ENCODE results near the gene BCL2. TPM values are rescaled to one million over a fixed set of nuclear protein-coding genes. Genes with fewer than 3 reads are reported as not detected.

The BCL2 gene
- total RNA-seq, 4 donors from 2014 or later: 14.3 to 34.8 (median 23.5) TPM

- intact Hi-C loops (cut with DNase I; ENCODE audit: low total_unique reads) (no loop called here), in situ Hi-C loops (cut with MboI; ENCODE audit: low pct_ligation_motif_present in 1 of 4, low pct_unique_long_range_greater_than_20kb in 1 of 4, low sequenced_read_pairs in 3 of 4) (no loop called here)
- 91 to 92% methylated on average over 5 of the region's 5 CpGs for WGBS, 2 donors (ENCODE audit: low coverage in 1 of 2)
- Histone ChIP-seq H3K27me3 (no peaks in the 10 kb centered on the region), H3K36me3 (no peaks in the 10 kb centered on the region), H3K9me3 (no peaks in the 10 kb centered on the region), H3K4me3 (no peak overlapping the region), H3K27ac (no peak overlapping the region), H3K4me1 (peaks cover 10 to 28% (median 17%) of the 10 kb centered on the region in 4 donors)
- DNase-seq: no peak
- TF ChIP-seq POLR2A (IDR thresholded peaks at IDR 0.05) (no peak), POLR2AphosphoS5 (IDR thresholded peaks at IDR 0.05) (no peak), CTCF (IDR thresholded peaks at IDR 0.05) (no peak), EP300 (IDR thresholded peaks at IDR 0.05; ENCODE audit: low read depth) (no peak)
Observed at GRCh38 chr18:63151539-63151938, 168.0 kb downstream of the BCL2 start.

GRCh38 chr18:63150942-63151421 lies 168.6 kb downstream of the BCL2 start:
- intact Hi-C loops (cut with DNase I; ENCODE audit: low total_unique reads): no loop called here
- Histone ChIP-seq H3K27me3 (no peaks in the 10 kb centered on the region), H3K9me3 (no peaks in the 10 kb centered on the region), H3K27ac (no peak overlapping the region), H3K4me1 (peaks cover 5 to 22% (median 13%) of the 10 kb centered on the region in 4 donors), H3K4me3 (no peak overlapping the region), H3K36me3 (no peaks in the 10 kb centered on the region)
- no peak for TF ChIP-seq POLR2A (IDR thresholded peaks at IDR 0.05)
- TF ChIP-seq CTCF (IDR thresholded peaks at IDR 0.05): no peak
- WGBS, 2 donors (ENCODE audit: low coverage in 1 of 2): 83 to 85% methylated on average over 4 of the region's 4 CpGs
- DNase-seq: no peak
- in situ Hi-C loops (cut with MboI; ENCODE audit: low pct_ligation_motif_present in 1 of 4, low pct_unique_long_range_greater_than_20kb in 1 of 4, low sequenced_read_pairs in 3 of 4): no loop called here

GRCh38 chr18:63150326-63150725 lies 169.2 kb downstream of the BCL2 start:
- H3K4me1 ChIP-seq: peaks cover 5 to 17% (median 11%) of the 10 kb centered on the region in 4 donors
- no peaks in the 10 kb centered on the region for H3K27me3 ChIP-seq
- no peak overlapping the region for H3K27ac ChIP-seq
- 73 to 91% methylated on average over 5 to 8 of the region's 8 CpGs for WGBS, 2 donors (ENCODE audit: low coverage in 1 of 2)
- no peak for TF ChIP-seq EP300 (IDR thresholded peaks at IDR 0.05; ENCODE audit: low read depth)
- no peak for TF ChIP-seq POLR2A (IDR thresholded peaks at IDR 0.05)
- TF ChIP-seq CTCF (IDR thresholded peaks at IDR 0.05): no peak
- TF ChIP-seq POLR2AphosphoS5 (IDR thresholded peaks at IDR 0.05): no peak
- in situ Hi-C loops (cut with MboI; ENCODE audit: low pct_ligation_motif_present in 1 of 4, low pct_unique_long_range_greater_than_20kb in 1 of 4, low sequenced_read_pairs in 3 of 4) (no loop called here), intact Hi-C loops (cut with DNase I; ENCODE audit: low total_unique reads) (no loop called here)
- H3K36me3 ChIP-seq: no peaks in the 10 kb centered on the region
- H3K9me3 ChIP-seq: no peaks in the 10 kb centered on the region
- no peak overlapping the region for H3K4me3 ChIP-seq
- no peak for DNase-seq

GRCh38 chr18:63149302-63149587 lies 170.3 kb downstream of the BCL2 start:
- 41 to 63% methylated on average over 3 to 9 of the region's 9 CpGs for WGBS, 2 donors (ENCODE audit: low coverage in 1 of 2)
- Histone ChIP-seq H3K36me3 (no peaks in the 10 kb centered on the region), H3K4me1 (peaks cover 0 to 10% (median 3%) of the 10 kb centered on the region in 4 donors), H3K27ac (peak overlapping the region in 3 of 4 donors; percentile 23 to 42 (median 30)), H3K27me3 (no peaks in the 10 kb centered on the region), H3K9me3 (no peaks in the 10 kb centered on the region), H3K4me3 (no peak overlapping the region)
- DNase-seq: no peak
- intact Hi-C loops (cut with DNase I; ENCODE audit: low total_unique reads) (no loop called here), in situ Hi-C loops (cut with MboI; ENCODE audit: low pct_ligation_motif_present in 1 of 4, low pct_unique_long_range_greater_than_20kb in 1 of 4, low sequenced_read_pairs in 3 of 4) (loop anchor here in 3 of 4 donors (25.0 kb wide), 1 partner anchor 288 kb away; no protein-coding TSS in a partner anchor)
- no peak for TF ChIP-seq CTCF (IDR thresholded peaks at IDR 0.05)
- TF ChIP-seq EP300 (IDR thresholded peaks at IDR 0.05; ENCODE audit: low read depth): no peak
- no peak for TF ChIP-seq POLR2AphosphoS5 (IDR thresholded peaks at IDR 0.05)
- no peak for TF ChIP-seq POLR2A (IDR thresholded peaks at IDR 0.05)

Measured in transverse colon (tissue), 4 donors.